Caco-2 (cell line): Measurements from ENCODE around the gene SCN2B. TPM values are rescaled to one million over a fixed set of nuclear protein-coding genes. Genes with fewer than 3 reads are reported as not detected.
A peak's percentile ranks its signal among the peaks of the same experiment; 100 is the strongest.

ENCODE experiments used
- BruUV-seq: library from RNA; stranded (reverse); fragments of 400-500 nt; replicated peaks from 2 replicates; lab custom pipeline; 2021; lab: Mats Ljungman, UMichigan
- CTCF ChIA-PET: fragments of 300-600 bp; sonication (Branson Sonifier 250); formaldehyde crosslinking; loops from one replicate; lab custom pipeline; 2022; ENCODE audit warnings: antibody characterized with exemption; lab: Charles Lee
- POLR2A ChIA-PET: fragments of 300-600 bp; sonication (Branson Sonifier 250); formaldehyde crosslinking; loops from one replicate; lab custom pipeline; 2022; ENCODE audit warnings: antibody characterized with exemption; lab: Charles Lee
- DNase-seq, 2 experiments: peaks; one replicate each; pipeline versions ENCODE4 v3.0.0 to v3.0.0-alpha.2; 2020 to 2022
- H3K27me3 ChIP-seq: replicated peaks from 2 replicates; pipeline ENCODE4 v1.6.0; 2011; ENCODE audit warnings: low read length; ENCODE audit not compliant: control insufficient read depth, insufficient read depth
- H3K36me3 ChIP-seq: 2 replicates; pipeline ENCODE4 v1.5.1; 2011; ENCODE audit warnings: low read length; ENCODE audit not compliant: control insufficient read depth, insufficient read depth
- H3K4me1 ChIP-seq: fragments of 250-450 bp; sonication (Bioruptor Pico); 2 replicates; pipeline ENCODE4 v1.5.1; 2020; ENCODE audit warnings: mild to moderate bottlenecking
- H3K4me3 ChIP-seq: 2 replicates; pipeline ENCODE4 v1.5.1; 2011; ENCODE audit warnings: low read depth, mild to moderate bottlenecking, control low read depth, low read length
- H3K9me3 ChIP-seq: fragments of 250-450 bp; sonication (Bioruptor Pico); 2 replicates; pipeline ENCODE4 v1.5.1; 2020; ENCODE audit warnings: mild to moderate bottlenecking, moderate library complexity
- H3K27ac Mint-ChIP-seq: one replicate; pipeline ENCODE4 v1.8.0; 2022; ENCODE audit warnings: mixed read lengths; ENCODE audit not compliant: unreplicated experiment
- H3K27me3 Mint-ChIP-seq: one replicate; pipeline ENCODE4 v1.8.0; 2022; ENCODE audit warnings: mixed read lengths; ENCODE audit not compliant: insufficient read depth, unreplicated experiment
- H3K36me3 Mint-ChIP-seq: one replicate; pipeline ENCODE4 v1.8.0; 2022; ENCODE audit warnings: mild to moderate bottlenecking, mixed read lengths; ENCODE audit not compliant: insufficient read depth, unreplicated experiment
- H3K4me1 Mint-ChIP-seq: one replicate; pipeline ENCODE4 v1.8.0; 2022; ENCODE audit warnings: low read depth, mixed read lengths; ENCODE audit not compliant: unreplicated experiment
- H3K4me3 Mint-ChIP-seq: one replicate; pipeline ENCODE4 v1.8.0; 2022; ENCODE audit warnings: mild to moderate bottlenecking, moderate library complexity, mixed read lengths; ENCODE audit not compliant: unreplicated experiment
- H3K9me3 Mint-ChIP-seq: one replicate; pipeline ENCODE4 v1.8.0; 2022; ENCODE audit warnings: mixed read lengths; ENCODE audit not compliant: unreplicated experiment
- CTCF ChIP-seq, 2 experiments: fragments of 200-600 bp in 1 of 2; IDR thresholded peaks; 1 replicate in 1 of 2; 2 replicates in 1 of 2; pipeline versions ENCODE4 v1.5.1 to v1.8.0; 2011 to 2022; ENCODE audit warnings: antibody characterized with exemption in 1 of 2, control low read depth in 1 of 2, inconsistent platforms in 1 of 2, low read depth in 1 of 2, low read length in 1 of 2, mild to moderate bottlenecking in 1 of 2, moderate library complexity in 1 of 2; ENCODE audit not compliant: insufficient read depth in 1 of 2, severe bottlenecking in 1 of 2, unreplicated experiment in 1 of 2
- intact Hi-C: fragments of 100-400 bp; cut with micrococcal nuclease; formaldehyde crosslinking; loops from one replicate; pipeline ENCODE4 v1.10.0; 2022; ENCODE audit not compliant: unreplicated experiment
- total RNA-seq: library from RNA; stranded (reverse); gene quantifications from 2 replicates; pipeline ENCODE4 v1.2.3, GENCODE V29; 2022

The SCN2B gene
- total RNA-seq, 1 experiment from 2014 or later: not detected

- Histone ChIP-seq H3K27me3 (no peaks in the 10 kb centered on the region; the same call in 1 of the 2 replicates), H3K36me3 (no peaks in the 10 kb centered on the region), H3K9me3 (no peaks in the 10 kb centered on the region), H3K4me3 (no peak overlapping the region), H3K4me1 (no peaks in the 10 kb centered on the region)
- Mint-ChIP-seq H3K4me1 (no peaks in the 10 kb centered on the region), H3K36me3 (no peaks in the 10 kb centered on the region), H3K27ac (no peak overlapping the region), H3K9me3 (no peaks in the 10 kb centered on the region), H3K4me3 (no peak overlapping the region), H3K27me3 (no peaks in the 10 kb centered on the region)
- no TSS peak for BruUV-seq
- DNase-seq: peak; percentile 36 to 76
- ChIA-PET POLR2A (no interaction called here), CTCF (interaction anchor here (0.5 kb wide), 2 partner anchors 50 to 1011 kb away, joined by 3 to 4 read pairs; partner anchors contain the start of gene SCN2B)
- intact Hi-C loops: no loop called here
- TF ChIP-seq CTCF (IDR thresholded peaks at IDR 0.05; ENCODE audit: insufficient read depth in 1 of 2, low read depth in 1 of 2, low read length in 1 of 2, severe bottlenecking in 1 of 2, unreplicated experiment in 1 of 2): no peak
Observed at GRCh38 chr11:118126082-118126838, 50.2 kb downstream of the SCN2B start.

GRCh38 chr11:118124929-118125535, 51.4 kb downstream of the SCN2B start:
- Histone ChIP-seq H3K4me1 (no peaks in the 10 kb centered on the region), H3K36me3 (no peaks in the 10 kb centered on the region), H3K27me3 (no peaks in the 10 kb centered on the region; the same call in 1 of the 2 replicates), H3K9me3 (no peaks in the 10 kb centered on the region), H3K4me3 (no peak overlapping the region)
- Mint-ChIP-seq H3K27me3 (no peaks in the 10 kb centered on the region), H3K4me3 (no peak overlapping the region), H3K4me1 (no peaks in the 10 kb centered on the region), H3K27ac (no peak overlapping the region), H3K9me3 (no peaks in the 10 kb centered on the region), H3K36me3 (no peaks in the 10 kb centered on the region)
- ChIA-PET POLR2A (interaction anchor here (0.7 kb wide), 1 partner anchor 12 kb away, joined by 3 read pairs; no protein-coding TSS in a partner anchor), CTCF (no interaction called here)
- peak in 1 of 2 experiments; percentile 31 for DNase-seq
- intact Hi-C loops: no loop called here
- no peak for TF ChIP-seq CTCF (IDR thresholded peaks at IDR 0.05; ENCODE audit: insufficient read depth in 1 of 2, low read depth in 1 of 2, low read length in 1 of 2, severe bottlenecking in 1 of 2, unreplicated experiment in 1 of 2)
- BruUV-seq: no TSS peak

GRCh38 chr11:118120793-118121192, 55.6 kb downstream of the SCN2B start:
- no peaks in the 10 kb centered on the region for H3K9me3 ChIP-seq
- no peak for TF ChIP-seq CTCF (IDR thresholded peaks at IDR 0.05; ENCODE audit: insufficient read depth in 1 of 2, low read depth in 1 of 2, low read length in 1 of 2, severe bottlenecking in 1 of 2, unreplicated experiment in 1 of 2)
- POLR2A ChIA-PET: no interaction called here

More at GRCh38 chr11:118120793-118121192, 55.6 kb downstream of the SCN2B start:
- H3K4me1 Mint-ChIP-seq: no peaks in the 10 kb centered on the region
- H3K4me3 Mint-ChIP-seq: no peak overlapping the region
- Histone ChIP-seq H3K4me1 (no peaks in the 10 kb centered on the region), H3K4me3 (no peak overlapping the region), H3K27me3 (no peaks in the 10 kb centered on the region), H3K36me3 (peaks cover 5% of the 10 kb centered on the region; the same call in 1 of the 2 replicates)
- H3K9me3 Mint-ChIP-seq: no peaks in the 10 kb centered on the region
- CTCF ChIA-PET: no interaction called here
- H3K27me3 Mint-ChIP-seq: no peaks in the 10 kb centered on the region
- no peaks in the 10 kb centered on the region for H3K36me3 Mint-ChIP-seq
- BruUV-seq: no TSS peak
- DNase-seq: no peak
- H3K27ac Mint-ChIP-seq: no peak overlapping the region
- intact Hi-C loops: no loop called here
